HepG2 (cell line): ENCODE results near the gene DOK1. TPM values are rescaled to one million over a fixed set of nuclear protein-coding genes. Genes with fewer than 3 reads are reported as not detected.

ENCODE experiments used
- DMTF1 ChIP-seq: sonication (generic); formaldehyde crosslinking; IDR thresholded peaks from 2 replicates; pipeline ENCODE4 v1.4.0; 2020; ENCODE audit warnings: mild to moderate bottlenecking, missing genetic modification reagents
- HOXA5 ChIP-seq: sonication (generic); formaldehyde crosslinking; IDR thresholded peaks from 2 replicates; pipeline ENCODE4 v1.4.0; 2020; ENCODE audit warnings: missing genetic modification reagents
- KAT7 ChIP-seq: IDR thresholded peaks from 2 replicates; pipeline ENCODE4 v1.6.1; 2018; ENCODE audit warnings: borderline replicate concordance, missing compliant biosample characterization
- KLF11 ChIP-seq: IDR thresholded peaks from 2 replicates; pipeline ENCODE4 v1.6.1; 2016; ENCODE audit warnings: missing compliant biosample characterization
- NCOA2 ChIP-seq: sonication (generic); formaldehyde crosslinking; IDR thresholded peaks from 2 replicates; pipeline ENCODE4 v1.8.0; 2022; ENCODE audit warnings: inconsistent platforms
- NR2F6 ChIP-seq, 2 experiments: IDR thresholded peaks; 2 replicates each; pipeline ENCODE4 v1.6.1; 2016; ENCODE audit warnings: antibody characterized with exemption in 1 of 2, mild to moderate bottlenecking in 1 of 2
- PHB2 ChIP-seq: fragments of 450-650 bp; IDR thresholded peaks from 2 replicates; pipeline ENCODE4 v1.6.1; 2018; ENCODE audit not compliant: partially characterized antibody
- PRDM4 ChIP-seq: sonication (generic); formaldehyde crosslinking; IDR thresholded peaks from 2 replicates; pipeline ENCODE4 v1.9.0; 2021; ENCODE audit warnings: missing genetic modification reagents, borderline replicate concordance
- RERE ChIP-seq: IDR thresholded peaks from 2 replicates; pipeline ENCODE4 v1.6.1; 2016; ENCODE audit warnings: low read depth, missing genetic modification reagents, missing compliant biosample characterization
- SSRP1 ChIP-seq: IDR thresholded peaks from 2 replicates; pipeline ENCODE4 v1.6.1; 2016; ENCODE audit warnings: control low read depth
- TEF ChIP-seq: sonication (generic); formaldehyde crosslinking; IDR thresholded peaks from 2 replicates; pipeline ENCODE4 v1.5.0; 2020; ENCODE audit warnings: missing genetic modification reagents
- ZFYVE20 ChIP-seq: sonication (generic); formaldehyde crosslinking; IDR thresholded peaks from 2 replicates; pipeline ENCODE4 v1.8.0; 2023; ENCODE audit warnings: low read depth, mild to moderate bottlenecking, moderate library complexity, missing genetic modification reagents, borderline replicate concordance
- ZKSCAN5 ChIP-seq: sonication (generic); formaldehyde crosslinking; IDR thresholded peaks from 2 replicates; pipeline ENCODE4 v1.5.1; 2020; ENCODE audit warnings: mild to moderate bottlenecking, missing genetic modification reagents
- ZMAT5 ChIP-seq: sonication (generic); formaldehyde crosslinking; IDR thresholded peaks from 2 replicates; pipeline ENCODE4 v1.5.0; 2020; ENCODE audit warnings: mild to moderate bottlenecking, low read depth, missing genetic modification reagents, borderline replicate concordance
- ZNF124 ChIP-seq: sonication (generic); formaldehyde crosslinking; IDR thresholded peaks from 2 replicates; pipeline ENCODE4 v1.4.0; 2020; ENCODE audit warnings: missing genetic modification reagents
- ZNF138 ChIP-seq: sonication (generic); formaldehyde crosslinking; IDR thresholded peaks from 2 replicates; pipeline ENCODE4 v1.5.0; 2020; ENCODE audit warnings: mild to moderate bottlenecking, low read depth, missing genetic modification reagents
- ZNF451 ChIP-seq: sonication (generic); formaldehyde crosslinking; IDR thresholded peaks from 2 replicates; pipeline ENCODE4 v1.5.0; 2020; ENCODE audit warnings: mild to moderate bottlenecking, missing genetic modification reagents
- ZSCAN9 ChIP-seq: IDR thresholded peaks from 2 replicates; pipeline ENCODE4 v1.6.1; 2016; ENCODE audit warnings: borderline replicate concordance
- polyA plus RNA-seq, 8 experiments: library from polyadenylated mRNA; depleted of rRNA in 3 of 8; stranded (reverse) in 7 of 8; unstranded in 1 of 8; fragments of >200 nt; fragmentation: Illumina TruSeq in 4 of 8; extraction: Trizol in 4 of 8; gene quantifications; 2 replicates each; pipeline versions ENCODE4 v1.2.1 to v1.2.3, GENCODE V29; 2011 to 2016; ENCODE audit warnings: low read depth in 4 of 8, missing spikeins in 1 of 8, mixed read lengths in 1 of 8; ENCODE audit not compliant: insufficient read depth in 1 of 8
- total RNA-seq, 5 experiments: library from RNA; depleted of rRNA; stranded (reverse); fragments of >200 nt; fragmentation: Illumina TruSeq; extraction: Trizol; gene quantifications; 2 replicates each; pipeline ENCODE4 v1.2.3, GENCODE V29; 2016; ENCODE audit warnings: low read depth in 1 of 5

The DOK1 gene
- total and polyA plus RNA-seq, 2 of the 13 experiments (the other 11 are each of a cell fraction or from before 2014, with no cell fraction given), result 0.53 to 0.74 TPM

GRCh38 chr2:74507145-74507925 lies 47.2 kb upstream of the DOK1 start, which contains the start of gene PCGF1 (continued):
- peak; percentile 84 for TF ChIP-seq DMTF1 (CRISPR knock-in tag)
- no peak for TF ChIP-seq PRDM4
- no peak for TF ChIP-seq ZNF124 (CRISPR knock-in tag)
- peak; percentile 75; the same call in 1 of the 2 replicates for TF ChIP-seq ZFYVE20
- no peak for TF ChIP-seq TEF (CRISPR knock-in tag)
- TF ChIP-seq KAT7, result peak; percentile 92; the same call in 1 of the 2 replicates
- TF ChIP-seq RERE (CRISPR knock-in tag), result peak; percentile 41; the same call in 1 of the 2 replicates
- TF ChIP-seq ZNF451, result peak; percentile 98
- TF ChIP-seq HOXA5, result peak; percentile 96
- TF ChIP-seq KLF11 (CRISPR knock-in tag), result 0 out of 2 replicates have a peak, but pooled peaks have one; percentile 65
- TF ChIP-seq ZSCAN9 (CRISPR knock-in tag), result peak; percentile 62; the same call in 1 of the 2 replicates
- no peak for TF ChIP-seq ZMAT5
- peak; percentile 40; the same call in 1 of the 2 replicates for TF ChIP-seq NR2F6 (IDR thresholded peaks at IDR 0.05)
- TF ChIP-seq NR2F6 (CRISPR knock-in tag; IDR thresholded peaks at IDR 0.05), result peak; percentile 81
- 0 out of 2 replicates have a peak, but pooled peaks have one; percentile 84 for TF ChIP-seq ZNF138 (CRISPR knock-in tag)
- no peak for TF ChIP-seq PHB2
- no peak for TF ChIP-seq SSRP1
- peak; percentile 66 for TF ChIP-seq NCOA2 (CRISPR knock-in tag)
- peak; percentile 58; the same call in 1 of the 2 replicates for TF ChIP-seq ZKSCAN5 (CRISPR knock-in tag)
